Skin of body (tissue), 2 donors: ENCODE results near the gene HS6ST3. TPM values are rescaled to one million over a fixed set of nuclear protein-coding genes. Genes with fewer than 3 reads are reported as not detected.
"Not testable (repeated sequence)": the region's sequence is repeated elsewhere in the genome, so short reads cannot be mapped to it uniquely, and the experiment has no call there.

ENCODE experiments used
- DNase-seq: peaks from one replicate; lab custom pipeline; 2025; lab: John Stamatoyannopoulos, UW
- total RNA-seq: library from RNA; depleted of rRNA; stranded (reverse); fragments of >200 nt; gene quantifications from one replicate; pipeline ENCODE4 v1.2.3, GENCODE V29; 2014

Gene HS6ST3
- 1.7 TPM for total RNA-seq

- DNase-seq, result no peak
Observed at GRCh38 chr13:96089749-96090239, at the start of gene HS6ST3. TSS of gene HS6ST3 (plus strand) at chr13:96090107.

GRCh38 chr13:96041326-96042110 is 48.4 kb upstream of the HS6ST3 start:
- DNase-seq, result no peak

GRCh38 chr13:96044238-96044637 is 45.7 kb upstream of the HS6ST3 start:
- no peak for DNase-seq

- not testable (repeated sequence) for DNase-seq
Observed at GRCh38 chr13:96046449-96047126, 43.3 kb upstream of the HS6ST3 start.

GRCh38 chr13:96050955-96051354 is 39.0 kb upstream of the HS6ST3 start:
- DNase-seq, result not testable (repeated sequence)

- not testable (repeated sequence) for DNase-seq
Observed at GRCh38 chr13:96051491-96051890, 38.4 kb upstream of the HS6ST3 start.

- not testable (repeated sequence) for DNase-seq
Observed at GRCh38 chr13:96051946-96052345, 38.0 kb upstream of the HS6ST3 start.

- DNase-seq, result peak; percentile 20
Observed at GRCh38 chr13:96052656-96053002, 37.3 kb upstream of the HS6ST3 start.

GRCh38 chr13:96053003-96053703 is 36.8 kb upstream of the HS6ST3 start, which contains the start of gene UGGT2:
TSS of gene UGGT2 (minus strand) at chr13:96053401. CDS start at chr13:96053312, 89 bp downstream.
- peak; percentile 79 for DNase-seq

GRCh38 chr13:96065849-96066248 is 24.1 kb upstream of the HS6ST3 start:
- no peak for DNase-seq

- DNase-seq, result no peak
Observed at GRCh38 chr13:96068729-96069128, 21.2 kb upstream of the HS6ST3 start.

- DNase-seq, result no peak
Observed at GRCh38 chr13:96071504-96071903, 18.4 kb upstream of the HS6ST3 start.

GRCh38 chr13:96072392-96072791 is 17.5 kb upstream of the HS6ST3 start:
- DNase-seq, result no peak

- no peak for DNase-seq
Observed at GRCh38 chr13:96075953-96076543, 13.9 kb upstream of the HS6ST3 start.

- DNase-seq, result no peak
Observed at GRCh38 chr13:96080676-96081075, 9.2 kb upstream of the HS6ST3 start.

- DNase-seq, result no peak
Observed at GRCh38 chr13:96081888-96082287, 8.0 kb upstream of the HS6ST3 start.

GRCh38 chr13:96082640-96083039 is 7.3 kb upstream of the HS6ST3 start:
- DNase-seq, result no peak

GRCh38 chr13:96086736-96087135 is 3.2 kb upstream of the HS6ST3 start:
- no peak for DNase-seq

- no peak for DNase-seq
Observed at GRCh38 chr13:96089139-96089538, 768 bp upstream of the HS6ST3 start.

GRCh38 chr13:96090240-96091101 is 564 bp downstream of the HS6ST3 start:
- no peak for DNase-seq
